OCI-LY3 (cell line): ENCODE measurements around the gene PRL.

Source experiments
- EZH2phosphoT487 ChIP-seq: fragments of 200-600 bp; shearing (Covaris generic); IDR thresholded peaks from 2 replicates; pipeline ENCODE4 v1.6.1; 2018; ENCODE audit warnings: antibody characterized with exemption, mixed run types, low read depth
- TF ChIP-seq, protein P1 (sequence below): fragments of 200-600, 300-600 bp; sonication (generic); IDR thresholded peaks from 2 replicates; pipeline ENCODE4 v1.5.1; 2014; ENCODE audit warnings: antibody characterized with exemption, low read length, low read depth

DNA sequence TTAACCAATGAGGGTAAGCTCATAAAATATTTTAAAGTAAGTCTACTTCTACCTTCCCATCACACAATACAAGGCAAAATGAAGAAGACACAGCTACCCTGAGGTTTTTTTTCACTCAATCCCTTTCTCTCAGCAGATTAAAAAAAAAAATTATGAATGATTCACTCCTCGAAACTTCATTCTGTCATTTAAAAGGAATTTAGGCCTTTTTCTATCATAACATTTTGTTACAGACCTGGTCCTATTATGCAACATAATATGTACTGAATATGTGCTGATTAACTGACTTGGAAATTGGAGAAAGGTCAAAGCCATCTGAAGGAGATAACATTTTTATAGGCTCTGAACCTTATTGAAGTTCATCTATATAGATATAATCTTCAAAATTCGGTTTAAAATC lies 45.5 kb downstream of the PRL start:
- TF ChIP-seq, protein P1, sequence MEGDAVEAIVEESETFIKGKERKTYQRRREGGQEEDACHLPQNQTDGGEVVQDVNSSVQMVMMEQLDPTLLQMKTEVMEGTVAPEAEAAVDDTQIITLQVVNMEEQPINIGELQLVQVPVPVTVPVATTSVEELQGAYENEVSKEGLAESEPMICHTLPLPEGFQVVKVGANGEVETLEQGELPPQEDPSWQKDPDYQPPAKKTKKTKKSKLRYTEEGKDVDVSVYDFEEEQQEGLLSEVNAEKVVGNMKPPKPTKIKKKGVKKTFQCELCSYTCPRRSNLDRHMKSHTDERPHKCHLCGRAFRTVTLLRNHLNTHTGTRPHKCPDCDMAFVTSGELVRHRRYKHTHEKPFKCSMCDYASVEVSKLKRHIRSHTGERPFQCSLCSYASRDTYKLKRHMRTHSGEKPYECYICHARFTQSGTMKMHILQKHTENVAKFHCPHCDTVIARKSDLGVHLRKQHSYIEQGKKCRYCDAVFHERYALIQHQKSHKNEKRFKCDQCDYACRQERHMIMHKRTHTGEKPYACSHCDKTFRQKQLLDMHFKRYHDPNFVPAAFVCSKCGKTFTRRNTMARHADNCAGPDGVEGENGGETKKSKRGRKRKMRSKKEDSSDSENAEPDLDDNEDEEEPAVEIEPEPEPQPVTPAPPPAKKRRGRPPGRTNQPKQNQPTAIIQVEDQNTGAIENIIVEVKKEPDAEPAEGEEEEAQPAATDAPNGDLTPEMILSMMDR = no peak
- TF ChIP-seq EZH2phosphoT487 = no peak
